Hematopoietic multipotent progenitor cell treated with erythropoietin and hydrocortisone succinate and interleukin-3 and kit ligand, for 17 days (in vitro differentiated cells): ENCODE results near the gene PRAME.
"Not testable (repeated sequence)": the region's sequence is repeated elsewhere in the genome, so short reads cannot be mapped to it uniquely, and the experiment has no call there.

Source experiments
- DNase-seq: peaks from one replicate; pipeline ENCODE4 v3.0.0-alpha.2; 2015; ENCODE audit warnings: low spot score

The PRAME gene

DNA sequence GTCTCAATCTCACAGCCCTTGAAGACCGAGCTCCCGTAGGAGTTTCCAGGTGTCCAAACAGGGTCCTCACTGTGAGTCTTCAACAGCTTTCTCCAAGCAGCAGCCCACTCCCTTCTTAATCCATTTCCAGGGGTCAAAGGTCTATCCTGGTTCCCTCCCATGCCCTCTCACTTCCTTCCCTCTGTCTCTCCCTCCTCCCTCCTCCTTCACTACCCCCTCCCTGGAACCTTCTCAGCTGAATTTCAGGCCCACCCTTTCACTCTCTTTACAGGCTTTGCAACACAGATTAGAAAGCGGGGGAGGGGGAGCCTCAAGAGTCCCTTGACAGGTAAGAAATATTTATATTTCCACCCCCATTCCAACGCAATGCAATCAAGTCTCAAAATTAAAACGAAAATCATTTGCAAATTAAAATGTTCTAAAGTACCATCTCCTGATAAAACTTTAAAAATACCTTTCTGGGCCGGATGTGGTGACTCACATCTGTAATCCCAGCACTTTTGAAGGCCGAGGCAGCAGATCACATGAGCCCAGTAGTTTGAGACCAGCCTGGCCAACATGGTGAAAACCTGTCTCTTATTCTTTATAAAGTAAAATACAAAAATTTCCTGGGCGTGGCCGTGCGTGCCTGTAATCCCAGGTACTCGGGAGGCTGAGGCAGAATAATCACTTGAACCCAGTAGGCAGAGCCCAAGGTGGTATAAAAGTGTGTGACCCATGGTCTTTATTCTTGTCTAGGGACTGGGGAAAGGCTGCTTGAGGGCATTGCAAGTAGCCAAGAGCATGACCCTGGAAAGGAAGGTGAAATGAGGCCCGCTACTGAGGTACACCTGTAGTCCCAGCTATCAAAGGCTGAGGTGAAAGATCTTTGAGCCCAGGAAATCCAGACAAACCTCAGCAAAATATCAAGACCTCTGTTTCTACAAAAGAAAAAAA, 38.1 kb downstream of the PRAME start:
- no peak for DNase-seq

- DNase-seq, result no peak
Observed at GRCh38 chr22:22520020-22520656, 38.9 kb downstream of the PRAME start, which contains the start of gene ZNF280A. ZNF280A (minus strand) TSS chr22:22520270; CDS start chr22:22515630, 4,640 bp downstream.

DNA sequence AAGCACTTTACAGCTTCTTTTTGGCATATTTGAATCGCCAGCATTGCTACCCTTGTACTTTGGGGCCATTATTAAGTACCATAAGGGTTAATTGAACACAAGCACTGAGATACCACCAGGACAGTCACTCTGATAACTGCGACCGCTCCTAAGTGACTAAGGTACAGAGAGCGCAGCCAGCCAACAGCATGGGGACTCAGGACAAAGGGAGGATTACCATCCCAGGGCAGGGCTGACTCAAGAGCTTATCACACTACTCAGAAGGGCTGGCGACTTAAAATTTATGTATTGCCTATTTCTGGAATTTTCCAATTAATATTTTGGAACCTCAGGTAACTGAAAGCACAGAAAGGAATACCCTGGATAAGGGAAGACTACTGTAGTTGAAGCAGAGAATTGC, 39.5 kb downstream of the PRAME start:
- no peak for DNase-seq

GRCh38 chr22:22516992-22517391, 42.1 kb downstream of the PRAME start:
- DNase-seq, result no peak

- no peak for DNase-seq
Observed at GRCh38 chr22:22515890-22516289, 43.2 kb downstream of the PRAME start.

DNA sequence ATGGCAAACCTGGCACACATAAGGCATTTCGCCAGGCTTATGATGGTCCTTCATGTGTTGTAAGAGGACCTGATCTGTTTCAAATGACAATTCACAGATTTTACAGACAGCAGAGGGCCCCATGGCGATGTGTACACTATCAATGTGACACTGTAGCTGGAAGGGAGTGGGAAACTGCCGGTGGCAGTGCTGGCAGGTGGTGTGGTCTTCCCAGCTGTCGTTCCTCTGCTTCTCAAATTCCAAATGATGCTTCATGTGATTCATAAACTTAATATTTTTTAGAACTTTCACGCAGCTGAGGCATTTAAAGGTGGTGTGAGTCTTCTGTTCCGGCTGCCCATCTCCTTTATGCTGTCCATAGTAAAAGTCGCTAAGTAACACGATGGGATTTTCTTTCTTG, 44.6 kb downstream of the PRAME start:
- DNase-seq, result not testable (repeated sequence)

DNA sequence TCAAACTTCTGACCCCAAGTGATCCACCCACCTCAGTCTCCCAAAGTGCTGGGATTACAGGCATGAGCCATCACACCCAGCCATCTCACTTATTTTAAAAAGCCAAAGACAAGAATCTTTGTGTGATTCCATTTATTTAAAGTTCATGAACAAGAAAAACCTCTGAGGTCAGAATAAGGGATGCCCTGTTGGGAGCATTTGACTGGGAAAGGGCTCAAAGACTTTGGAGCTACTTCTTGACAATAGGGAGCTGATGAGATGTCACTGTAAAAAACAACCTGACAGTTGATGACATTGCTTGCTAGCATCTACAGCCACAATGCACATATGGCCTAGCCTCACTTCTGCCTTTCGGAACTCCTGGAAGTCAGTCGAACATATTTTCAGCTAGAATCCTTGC, 45.4 kb downstream of the PRAME start:
- no peak for DNase-seq

GRCh38 chr22:22512951-22513350, 46.1 kb downstream of the PRAME start:
- DNase-seq, result no peak

DNA sequence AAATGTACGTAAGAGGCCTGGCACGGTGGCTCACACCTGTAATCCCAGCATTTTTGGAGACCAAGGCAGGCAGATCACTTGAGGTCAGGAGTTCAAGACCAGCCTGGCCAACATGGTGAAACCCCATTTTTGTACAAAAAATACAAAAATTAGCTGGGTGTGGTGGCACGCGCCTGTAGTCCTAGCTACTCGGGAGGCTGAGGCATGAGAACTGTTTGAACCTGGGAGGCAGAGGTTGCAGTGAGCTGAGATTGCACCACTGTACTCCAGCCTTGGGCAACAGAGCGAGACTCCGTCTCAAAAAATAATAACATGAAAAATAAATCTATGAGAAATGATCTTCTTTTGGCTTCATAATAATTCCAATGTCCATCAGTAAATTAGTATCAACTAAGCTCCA, 48.2 kb downstream of the PRAME start:
- DNase-seq, result not testable (repeated sequence)

DNA sequence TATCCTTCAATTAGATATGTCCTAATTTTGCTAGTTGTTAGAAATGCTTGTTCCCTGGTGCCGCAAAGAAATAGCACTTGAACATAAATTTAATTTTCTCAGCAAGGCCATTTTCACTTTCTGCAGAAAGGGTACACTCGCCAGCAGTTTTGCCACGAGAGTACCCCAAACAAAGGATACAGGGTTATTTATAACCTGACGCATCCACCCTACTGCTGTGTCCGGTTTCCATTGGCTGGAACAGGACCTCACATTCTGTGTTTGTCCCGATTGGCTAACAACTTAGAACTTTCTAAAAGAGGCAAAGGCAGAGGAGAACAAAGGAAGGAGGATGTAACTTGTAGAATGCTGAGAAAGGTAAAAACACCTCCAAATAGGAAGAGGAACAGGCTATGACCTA, 49.2 kb downstream of the PRAME start:
- DNase-seq, result not testable (repeated sequence)

- DNase-seq, result no peak
Observed at GRCh38 chr22:22508274-22509176, 50.5 kb downstream of the PRAME start, which contains the start of gene ZNF280B. ZNF280B (minus strand) TSS chr22:22508742; CDS start chr22:22489398, 19,344 bp downstream.

- DNase-seq, result no peak
Observed at GRCh38 chr22:22507743-22508273, 51.3 kb downstream of the PRAME start.

GRCh38 chr22:22506736-22507135, 52.3 kb downstream of the PRAME start:
- DNase-seq, result no peak

- DNase-seq, result no peak
Observed at GRCh38 chr22:22498267-22498666, 60.8 kb downstream of the PRAME start.
